DOHH2 (cell line): Measurements from ENCODE around the gene CDC5L.

Experiments used
- H3F3A ChIP-seq: fragments of 200-600 bp; sonication (generic), shearing (Covaris generic); 2 replicates; pipeline ENCODE4 v1.6.0; 2016; ENCODE audit warnings: antibody characterized with exemption, mild to moderate bottlenecking; ENCODE audit not compliant: control insufficient read depth, insufficient read depth
- H3K27ac ChIP-seq: fragments of 200-600 bp; sonication (generic); 2 replicates; pipeline ENCODE4 v1.5.1; 2014; ENCODE audit warnings: low read depth, mild to moderate bottlenecking, low read length, moderate library complexity
- H3K27me3 ChIP-seq: fragments of 200-600 bp; sonication (generic); 2 replicates; pipeline ENCODE4 v1.6.1; 2014; ENCODE audit warnings: mild to moderate bottlenecking, low read length, mixed read lengths; ENCODE audit not compliant: control insufficient read depth
- H3K36me3 ChIP-seq: fragments of 200-600 bp; sonication (generic); 2 replicates; pipeline ENCODE4 v1.6.1; 2014; ENCODE audit warnings: mild to moderate bottlenecking, low read length, moderate library complexity, mixed read lengths; ENCODE audit not compliant: control insufficient read depth
- H3K4me1 ChIP-seq: fragments of 200-600 bp; sonication (generic); 2 replicates; pipeline ENCODE4 v1.6.1; 2014; ENCODE audit warnings: mild to moderate bottlenecking, low read length, mixed read lengths; ENCODE audit not compliant: control insufficient read depth
- H3K4me2 ChIP-seq: fragments of 200-600 bp; sonication (generic); 2 replicates; pipeline ENCODE4 v1.6.0; 2014; ENCODE audit warnings: mild to moderate bottlenecking, low read length, moderate library complexity
- H3K4me3 ChIP-seq: fragments of 200-600 bp; sonication (generic); 2 replicates; pipeline ENCODE4 v1.5.1; 2014; ENCODE audit warnings: mild to moderate bottlenecking, low read length, mixed read lengths
- H3K79me2 ChIP-seq: fragments of 200-600 bp; sonication (generic); 2 replicates; pipeline ENCODE4 v1.6.1; 2014; ENCODE audit warnings: mild to moderate bottlenecking, low read length, mixed read lengths; ENCODE audit not compliant: control insufficient read depth
- H3K9me2 ChIP-seq: fragments of 200-600 bp; sonication (generic); replicated peaks from 2 replicates; pipeline ENCODE4 v1.6.1; 2014; ENCODE audit warnings: mild to moderate bottlenecking, low read length, mixed read lengths; ENCODE audit not compliant: control insufficient read depth
- H3K9me3 ChIP-seq: fragments of 200-600 bp; sonication (generic); 2 replicates; pipeline ENCODE4 v1.6.1; 2014; ENCODE audit warnings: antibody characterized with exemption, low read length, mixed read lengths; ENCODE audit not compliant: control insufficient read depth, insufficient read depth
- H4K20me1 ChIP-seq: fragments of 200-600 bp; sonication (generic); 2 replicates; pipeline ENCODE4 v1.6.0; 2014; ENCODE audit warnings: low read depth, mild to moderate bottlenecking, antibody characterized with exemption, low read length, moderate library complexity; ENCODE audit not compliant: control insufficient read depth, insufficient read depth
- EZH2phosphoT487 ChIP-seq: fragments of 200-600 bp; sonication (generic); IDR thresholded peaks from 2 replicates; pipeline ENCODE4 v1.6.1; 2017; ENCODE audit warnings: borderline replicate concordance, mild to moderate bottlenecking, antibody characterized with exemption, low read length, moderate library complexity, mixed read lengths
- TF ChIP-seq, protein P1 (sequence below): fragments of 200-600 bp; sonication (generic); IDR thresholded peaks from one replicate; pipeline ENCODE4 v1.5.1; 2014; ENCODE audit warnings: antibody characterized with exemption, mild to moderate bottlenecking, low read depth, low read length; ENCODE audit not compliant: poor library complexity, severe bottlenecking

The CDC5L gene

DNA sequence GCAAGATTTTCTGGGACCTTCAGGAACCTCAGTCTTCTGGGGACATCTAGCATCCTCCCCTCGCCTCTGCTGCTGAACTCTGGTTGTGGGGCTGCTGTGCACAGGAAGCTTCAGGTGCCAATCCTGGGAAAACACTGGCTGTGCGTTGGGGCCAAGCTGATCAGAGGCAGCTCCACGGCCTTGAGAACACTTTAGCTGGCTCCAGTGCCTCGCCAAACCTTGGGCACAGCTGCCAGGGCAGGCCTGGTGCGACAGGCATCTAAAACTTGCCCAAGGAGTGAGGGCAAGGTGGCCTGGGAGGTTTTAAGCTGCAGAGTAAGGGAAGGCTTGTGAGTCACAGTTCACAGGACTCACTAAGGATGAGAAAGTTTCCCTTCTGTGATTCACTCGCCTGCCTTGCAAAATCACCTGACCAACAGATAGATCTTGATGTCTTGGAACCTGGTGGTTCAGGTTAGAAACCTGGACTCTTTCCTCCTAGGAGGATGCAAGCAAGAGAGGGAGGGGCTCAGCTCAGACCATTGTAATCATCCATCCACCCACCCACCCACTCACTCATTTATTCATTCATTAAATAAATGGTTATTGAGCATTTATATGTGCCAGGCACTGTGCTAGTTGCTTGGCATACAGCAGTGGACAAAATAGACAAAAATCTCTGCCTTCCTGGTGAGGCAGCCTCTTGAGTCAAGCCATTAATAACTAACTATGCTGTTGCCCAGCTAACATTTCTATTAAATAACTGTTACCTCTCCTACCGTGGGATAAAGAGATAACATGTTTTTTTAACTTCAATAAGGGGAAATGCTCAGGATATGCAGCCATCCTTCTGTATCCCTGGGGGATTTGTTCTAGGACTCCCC, 47.5 kb upstream of the CDC5L start:
- TF ChIP-seq, protein P1, sequence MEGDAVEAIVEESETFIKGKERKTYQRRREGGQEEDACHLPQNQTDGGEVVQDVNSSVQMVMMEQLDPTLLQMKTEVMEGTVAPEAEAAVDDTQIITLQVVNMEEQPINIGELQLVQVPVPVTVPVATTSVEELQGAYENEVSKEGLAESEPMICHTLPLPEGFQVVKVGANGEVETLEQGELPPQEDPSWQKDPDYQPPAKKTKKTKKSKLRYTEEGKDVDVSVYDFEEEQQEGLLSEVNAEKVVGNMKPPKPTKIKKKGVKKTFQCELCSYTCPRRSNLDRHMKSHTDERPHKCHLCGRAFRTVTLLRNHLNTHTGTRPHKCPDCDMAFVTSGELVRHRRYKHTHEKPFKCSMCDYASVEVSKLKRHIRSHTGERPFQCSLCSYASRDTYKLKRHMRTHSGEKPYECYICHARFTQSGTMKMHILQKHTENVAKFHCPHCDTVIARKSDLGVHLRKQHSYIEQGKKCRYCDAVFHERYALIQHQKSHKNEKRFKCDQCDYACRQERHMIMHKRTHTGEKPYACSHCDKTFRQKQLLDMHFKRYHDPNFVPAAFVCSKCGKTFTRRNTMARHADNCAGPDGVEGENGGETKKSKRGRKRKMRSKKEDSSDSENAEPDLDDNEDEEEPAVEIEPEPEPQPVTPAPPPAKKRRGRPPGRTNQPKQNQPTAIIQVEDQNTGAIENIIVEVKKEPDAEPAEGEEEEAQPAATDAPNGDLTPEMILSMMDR, result no peak
- TF ChIP-seq EZH2phosphoT487, result no peak
- peaks cover 27% of the 10 kb centered on the region for H3K27me3 ChIP-seq
- no peaks in the 10 kb centered on the region for H3K36me3 ChIP-seq
- no peaks in the 10 kb centered on the region for H4K20me1 ChIP-seq
- no peak overlapping the region for H3K27ac ChIP-seq
- H3K4me1 ChIP-seq, result peaks cover 23% of the 10 kb centered on the region
- no peaks in the 10 kb centered on the region for H3K9me2 ChIP-seq
- no peak overlapping the region for H3K4me3 ChIP-seq
- no peak overlapping the region for H3K4me2 ChIP-seq
- no peaks in the 10 kb centered on the region for H3K79me2 ChIP-seq
- H3K9me3 ChIP-seq, result no peaks in the 10 kb centered on the region
- no peaks in the 10 kb centered on the region for H3F3A ChIP-seq

DNA sequence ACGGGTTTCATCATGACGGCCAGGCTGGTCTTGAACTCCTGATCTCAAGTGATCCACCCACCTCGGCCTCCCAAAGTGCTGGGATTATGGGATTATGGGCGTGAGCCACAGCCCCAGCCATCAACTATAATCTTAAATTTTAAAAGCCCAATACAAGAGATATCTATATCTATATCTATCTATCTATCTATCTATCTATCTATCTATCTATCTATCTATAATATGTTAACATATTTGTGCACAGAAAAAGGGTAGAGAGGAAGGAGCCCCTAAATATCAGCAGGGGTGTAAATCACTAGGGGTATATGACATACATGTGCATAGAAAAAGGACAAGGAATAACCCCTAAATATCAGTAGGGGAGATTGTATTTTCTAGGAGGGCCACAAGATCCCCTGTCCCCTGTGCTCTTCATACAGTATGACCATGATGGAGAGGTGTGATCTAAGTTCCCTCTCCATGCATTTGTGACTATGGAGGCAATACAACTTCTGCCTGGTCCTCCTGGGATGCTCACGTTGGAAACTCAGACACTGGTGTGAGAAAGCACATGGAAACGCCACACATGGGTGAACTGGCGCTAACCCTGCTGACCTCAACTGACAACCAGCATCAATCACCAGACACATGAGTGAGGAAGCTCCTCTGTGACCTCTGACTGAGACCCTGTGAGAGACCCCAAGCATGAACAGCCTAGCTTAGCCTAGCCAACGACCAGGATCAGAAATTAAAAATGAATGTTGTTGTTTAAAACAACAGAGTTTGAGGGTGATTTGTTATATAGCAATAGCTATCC, 46.2 kb upstream of the CDC5L start:
- Histone ChIP-seq H3F3A (no peaks in the 10 kb centered on the region), H3K4me3 (no peak overlapping the region), H3K4me1 (peaks cover 23% of the 10 kb centered on the region), H3K79me2 (no peaks in the 10 kb centered on the region), H4K20me1 (no peaks in the 10 kb centered on the region), H3K4me2 (no peak overlapping the region), H3K36me3 (no peaks in the 10 kb centered on the region), H3K27me3 (peaks cover 33% of the 10 kb centered on the region), H3K9me3 (no peaks in the 10 kb centered on the region), H3K9me2 (no peaks in the 10 kb centered on the region), H3K27ac (no peak overlapping the region)
- no peak for TF ChIP-seq EZH2phosphoT487
- TF ChIP-seq, protein P1, result no peak

DNA sequence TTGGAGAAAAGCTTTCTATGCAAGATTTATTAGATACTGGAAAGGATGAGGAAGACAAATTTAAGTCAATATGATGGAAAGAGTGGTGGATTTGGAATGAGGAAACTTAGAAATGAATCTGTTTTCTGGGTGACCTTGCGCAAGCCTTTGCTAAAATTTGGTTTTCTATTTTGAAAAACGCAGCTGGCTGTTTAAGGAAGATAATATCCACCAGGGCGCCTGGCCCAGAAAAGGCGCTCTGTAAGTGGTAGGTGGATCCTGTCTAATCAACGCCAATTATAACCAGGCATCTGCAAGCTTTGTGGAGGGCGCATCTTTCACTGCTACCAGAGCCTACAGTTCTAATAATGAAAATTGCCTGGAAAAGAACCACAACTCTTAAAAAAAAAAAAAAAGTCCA, 45.5 kb upstream of the CDC5L start:
- Histone ChIP-seq H3K36me3 (no peaks in the 10 kb centered on the region), H3K4me2 (no peak overlapping the region), H3K9me2 (no peaks in the 10 kb centered on the region), H4K20me1 (no peaks in the 10 kb centered on the region), H3K27ac (no peak overlapping the region), H3K27me3 (peaks cover 33% of the 10 kb centered on the region), H3K79me2 (no peaks in the 10 kb centered on the region), H3K4me1 (peaks cover 23% of the 10 kb centered on the region), H3K4me3 (no peak overlapping the region), H3K9me3 (no peaks in the 10 kb centered on the region), H3F3A (no peaks in the 10 kb centered on the region)
- TF ChIP-seq, protein P1, result no peak
- no peak for TF ChIP-seq EZH2phosphoT487
